Testis (tissue), 3 donors: Measurements from ENCODE around the gene KCNQ1OT1. TPM values are rescaled to one million over a fixed set of nuclear protein-coding genes. Genes with fewer than 3 reads are reported as not detected.

Experiments used
- DNase-seq: peaks from one replicate; pipeline ENCODE4 v3.0.0-alpha.2; 2019
- H3K27ac ChIP-seq, 2 donors: fragments of 200-600 bp; sonication (generic); one replicate each; pipeline ENCODE4 v1.5.1; 2019
- H3K27me3 ChIP-seq: fragments of 200-600 bp; sonication (generic); one replicate; pipeline ENCODE4 v1.5.1; 2019
- H3K36me3 ChIP-seq: fragments of 200-600 bp; sonication (generic); one replicate; pipeline ENCODE4 v1.5.1; 2017; ENCODE audit warnings: low read depth; ENCODE audit errors: missing control alignments
- H3K4me1 ChIP-seq: fragments of 200-600 bp; sonication (generic); one replicate; pipeline ENCODE4 v1.5.1; 2019
- H3K4me3 ChIP-seq, 2 donors: fragments of 200-600 bp; sonication (generic); one replicate each; pipeline ENCODE4 v1.5.1; 2017 to 2019
- H3K9me3 ChIP-seq: fragments of 200-600 bp; sonication (generic); one replicate; pipeline ENCODE4 v1.5.1; 2017
- CTCF ChIP-seq, 3 experiments: fragments of 450-650 bp in 2 of 3; fragments of 200-600 bp in 1 of 3; sonication (generic) in 1 of 3; IDR thresholded peaks; one replicate each; pipeline ENCODE4 v1.5.1; 2016 to 2019; ENCODE audit warnings: antibody characterized with exemption in 3 of 3, mild to moderate bottlenecking in 2 of 3, moderate library complexity in 1 of 3
- POLR2A ChIP-seq: fragments of 450-650 bp; IDR thresholded peaks from one replicate; pipeline ENCODE4 v1.6.1; 2017; ENCODE audit warnings: antibody characterized with exemption, mild to moderate bottlenecking, moderate library complexity
- WGBS, 2 donors: methylation state at CpG; one replicate each; pipeline ENCODE4 v1.1.5; 2018; 5-methylcytosine and 5-hydroxymethylcytosine counted together
- intact Hi-C: fragments of 100-400 bp; cut with DNase I; formaldehyde crosslinking; loops from one replicate; pipeline ENCODE4 v1.15.1; 2023; ENCODE audit warnings: low total_unique reads
- polyA plus RNA-seq: library from polyadenylated mRNA; stranded (reverse); fragments of 350-450 nt; fragmentation: Illumina TruSeq; extraction: RNeasy Lipid Tissue Mini Kit (QIAGEN cat#74804); gene quantifications from one replicate; pipeline ENCODE4 v1.2.3, GENCODE V29; 2014; ENCODE audit warnings: low read depth, low replicate concordance; ENCODE audit not compliant: insufficient read depth
- total RNA-seq, 2 donors: library from RNA; depleted of rRNA; stranded (reverse); fragments of >200 nt; gene quantifications; one replicate each; pipeline ENCODE4 v1.2.3, GENCODE V29; 2016

The KCNQ1OT1 gene
- total and polyA plus RNA-seq, 3 donors from 2014 or later: 0.20 to 5.9 (median 4.0) TPM

DNA sequence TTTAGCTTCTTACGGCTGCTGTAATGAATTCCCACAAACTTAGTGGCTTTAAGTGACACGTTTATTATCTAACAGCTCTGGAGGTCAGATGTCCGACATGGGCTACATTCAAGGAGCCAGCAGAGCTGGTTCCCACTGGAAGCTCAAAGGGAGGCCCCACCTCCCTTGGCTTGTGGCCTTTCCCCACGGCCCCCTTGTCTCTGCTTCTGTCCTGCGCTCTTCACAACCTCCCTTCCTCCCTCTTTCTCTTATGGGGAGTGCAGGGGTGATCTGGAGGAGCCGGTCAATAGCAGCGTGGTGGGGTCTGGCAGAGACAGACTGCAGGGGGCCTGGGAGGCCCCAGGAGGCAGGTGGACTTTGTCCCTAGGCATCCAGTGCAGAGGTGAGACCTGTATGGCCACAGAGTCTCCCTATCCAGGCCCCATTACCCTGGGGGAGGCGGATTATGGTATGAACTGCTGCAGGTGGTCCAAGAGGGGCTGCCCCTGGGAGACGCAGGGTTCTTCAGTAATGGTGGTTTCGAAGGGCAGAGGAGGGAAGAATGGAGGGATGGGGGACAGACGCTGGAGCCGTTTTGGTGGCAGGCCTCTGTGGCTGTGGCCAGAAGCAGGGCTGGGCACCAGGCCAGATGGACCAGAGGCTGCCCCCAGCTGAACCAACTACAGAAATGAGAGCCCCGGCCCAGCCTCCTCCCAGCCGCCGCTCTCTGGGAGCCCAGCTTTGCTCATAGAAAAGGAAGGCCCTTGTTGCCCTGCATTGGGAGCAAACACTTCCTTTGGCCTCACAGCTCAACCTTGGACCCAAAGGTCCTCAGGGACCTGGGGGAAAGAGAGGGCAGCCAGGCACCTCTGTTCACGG, 30.7 kb upstream of the KCNQ1OT1 start:
- H3K4me3 ChIP-seq: no peak overlapping the region
- no peaks in the 10 kb centered on the region for H3K27me3 ChIP-seq
- H3K4me1 ChIP-seq: peaks cover 6% of the 10 kb centered on the region
- TF ChIP-seq POLR2A (no peak), CTCF (IDR thresholded peaks at IDR 0.05) (no peak)
- H3K27ac ChIP-seq: no peak overlapping the region
- WGBS, 2 donors: 87 to 94% methylated on average over 15 to 16 of the region's 16 CpGs
- intact Hi-C loops: no loop called here
- H3K36me3 ChIP-seq: no peaks in the 10 kb centered on the region
- no peaks in the 10 kb centered on the region for H3K9me3 ChIP-seq
- DNase-seq: no peak

DNA sequence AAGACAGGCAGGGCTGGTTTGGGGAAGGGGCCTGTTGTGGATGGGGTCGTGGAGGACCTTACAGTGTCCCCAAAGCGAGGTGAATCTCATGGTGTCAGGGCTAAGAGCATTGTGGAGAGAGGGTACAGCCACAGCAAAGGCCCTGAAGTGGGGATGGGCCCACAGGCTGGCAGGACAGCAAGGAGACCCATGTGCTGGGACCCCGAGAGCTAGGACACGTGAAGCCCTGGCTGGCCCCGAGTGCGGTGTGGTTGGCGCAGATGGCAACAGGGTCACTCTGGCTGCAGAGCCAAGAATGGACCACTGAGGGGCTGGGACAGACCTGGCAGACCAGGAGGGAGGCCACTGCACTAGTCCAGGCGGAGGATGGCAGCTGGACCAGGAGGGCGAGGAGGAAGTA, 30.0 kb upstream of the KCNQ1OT1 start:
- Histone ChIP-seq H3K4me3 (no peak overlapping the region), H3K27me3 (no peaks in the 10 kb centered on the region), H3K9me3 (no peaks in the 10 kb centered on the region), H3K4me1 (peaks cover 6% of the 10 kb centered on the region), H3K36me3 (no peaks in the 10 kb centered on the region), H3K27ac (no peak overlapping the region)
- 94 to 97% methylated on average over 8 to 9 of the region's 9 CpGs for WGBS, 2 donors
- no peak for TF ChIP-seq POLR2A
- TF ChIP-seq CTCF (IDR thresholded peaks at IDR 0.05): no peak
- DNase-seq: no peak
- intact Hi-C loops: no loop called here

DNA sequence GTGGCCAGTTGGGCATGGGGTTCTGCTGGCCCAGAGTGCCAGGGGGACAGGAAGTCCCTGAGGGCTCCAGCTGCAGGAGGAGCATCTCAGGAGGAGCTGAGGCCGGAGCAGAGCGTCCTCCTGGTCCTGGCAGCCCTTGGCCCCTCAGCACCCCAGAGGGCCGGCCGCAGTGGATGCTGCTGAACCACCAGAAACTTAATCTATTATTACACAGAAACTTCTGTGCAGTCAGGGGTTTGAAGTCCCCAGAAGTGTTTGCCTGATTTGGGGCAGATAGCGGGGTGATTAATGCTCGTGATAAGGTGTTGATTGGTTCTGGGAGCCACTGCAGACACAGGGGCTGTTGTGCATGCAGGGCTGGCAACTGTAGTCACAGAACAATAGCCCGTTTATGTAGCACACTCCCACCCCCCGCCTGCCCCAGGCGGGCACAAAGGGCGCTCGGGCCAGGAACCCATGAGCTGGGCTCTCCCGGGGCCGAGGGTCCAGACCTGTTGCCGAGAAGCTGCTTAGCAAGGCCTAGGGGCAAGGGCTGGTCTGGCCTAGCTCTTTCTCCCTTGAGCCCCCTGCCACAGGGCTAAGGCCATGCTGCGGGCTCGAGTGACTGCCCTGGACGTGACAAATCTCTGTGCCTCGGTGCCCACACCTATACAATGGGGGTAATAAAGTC, 29.0 kb upstream of the KCNQ1OT1 start:
- Histone ChIP-seq H3K27ac (no peak overlapping the region), H3K27me3 (no peaks in the 10 kb centered on the region), H3K36me3 (no peaks in the 10 kb centered on the region), H3K4me1 (peaks cover 6% of the 10 kb centered on the region), H3K4me3 (no peak overlapping the region), H3K9me3 (no peaks in the 10 kb centered on the region)
- TF ChIP-seq POLR2A (no peak), CTCF (IDR thresholded peaks at IDR 0.05) (no peak)
- DNase-seq: no peak
- intact Hi-C loops: no loop called here
- WGBS, 2 donors: 81 to 84% methylated on average over 11 to 18 of the region's 18 CpGs

DNA sequence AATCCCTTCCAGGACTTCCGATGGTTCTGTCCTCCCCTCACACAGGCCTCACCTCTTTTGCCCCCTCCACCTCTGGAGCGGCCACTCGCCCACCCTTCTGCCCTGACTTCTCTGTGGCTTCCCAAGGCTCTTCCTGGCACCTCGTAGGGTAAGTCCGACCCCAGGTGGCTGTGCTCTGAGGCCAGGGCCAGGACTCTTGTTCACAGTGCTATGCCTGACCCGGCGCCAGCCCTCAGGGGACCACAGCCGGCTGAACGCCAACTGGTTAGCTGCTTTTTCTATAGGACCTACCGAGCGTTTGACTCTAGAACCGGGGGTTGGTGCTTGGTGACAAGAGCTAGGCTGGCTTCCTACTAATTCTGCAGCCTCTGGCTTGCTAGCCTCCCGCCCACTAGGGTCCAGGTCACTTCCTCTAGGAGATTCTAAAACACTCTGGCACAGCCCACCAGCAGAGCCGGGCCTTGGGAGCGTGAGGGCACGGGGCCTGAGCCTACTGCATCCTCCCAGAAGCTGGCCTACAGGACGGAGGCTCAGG, 28.4 kb upstream of the KCNQ1OT1 start:
- H3K36me3 ChIP-seq: no peaks in the 10 kb centered on the region
- TF ChIP-seq POLR2A (no peak), CTCF (IDR thresholded peaks at IDR 0.05) (no peak)

More for the DNA sequence above, 28.4 kb upstream of the KCNQ1OT1 start:
- Histone ChIP-seq H3K27ac (no peak overlapping the region), H3K9me3 (no peaks in the 10 kb centered on the region), H3K27me3 (no peaks in the 10 kb centered on the region), H3K4me1 (peaks cover 6% of the 10 kb centered on the region), H3K4me3 (no peak overlapping the region)
- WGBS, 2 donors: 93 to 94% methylated on average over 8 to 17 of the region's 17 CpGs
- intact Hi-C loops: no loop called here
- DNase-seq: no peak
